K562 (cell line): ENCODE measurements around the gene SLC7A9. TPM values are rescaled to one million over a fixed set of nuclear protein-coding genes. Genes with fewer than 3 reads are reported as not detected.

Experiments used
- KAT8 ChIP-seq: fragments of 450-650 bp; IDR thresholded peaks from 2 replicates; pipeline ENCODE4 v1.6.1; 2016; ENCODE audit warnings: low read depth, mild to moderate bottlenecking
- ZBTB8A ChIP-seq: fragments of 450-650 bp; IDR thresholded peaks from 2 replicates; pipeline ENCODE4 v1.6.1; 2018; ENCODE audit warnings: mild to moderate bottlenecking, moderate library complexity; ENCODE audit not compliant: partially characterized antibody
- polyA plus RNA-seq, 8 experiments: library from polyadenylated mRNA; depleted of rRNA in 4 of 8; stranded (reverse) in 5 of 8; unstranded in 3 of 8; fragments of >200 nt; fragmentation: Nextera tagmentation in 2 of 8; fragmentation: Illumina TruSeq in 1 of 8; extraction: Ambion mirVana in 2 of 8; extraction: Trizol in 1 of 8; gene quantifications; 2 replicates each; pipeline versions ENCODE4 v1.2.1 to v1.2.3, GENCODE V29; 2011 to 2014; ENCODE audit warnings: inconsistent platforms in 1 of 8, missing spikeins in 1 of 8
- total RNA-seq, 7 experiments: library from RNA; depleted of rRNA in 6 of 7; stranded (reverse); fragments of >200 nt in 6 of 7; fragmentation: Illumina TruSeq in 2 of 7; extraction: Trizol in 2 of 7; gene quantifications; 2 replicates each; pipeline versions ENCODE4 v1.2.1 to v1.2.3, GENCODE V29; 2011 to 2021; ENCODE audit warnings: low replicate concordance in 1 of 7
- TF ChIP-seq, protein P1 (sequence below): fragments of 250-450 bp; sonication (Bioruptor Pico); IDR thresholded peaks from 2 replicates; pipeline ENCODE4 v1.5.0; 2020; ENCODE audit warnings: mild to moderate bottlenecking
- TF ChIP-seq, protein P2 (sequence below), 2 experiments: fragments of 150-350 bp in 1 of 2; IDR thresholded peaks; 2 replicates each; pipeline ENCODE4 v1.6.1; 2012 to 2016; ENCODE audit warnings: low read depth in 2 of 2, low read length in 2 of 2, mild to moderate bottlenecking in 1 of 2, moderate library complexity in 1 of 2
- TF ChIP-seq, protein P3 (sequence below): fragments of 450-650 bp; IDR thresholded peaks from 2 replicates; pipeline ENCODE4 v1.6.1; 2016; ENCODE audit warnings: missing biosample characterization, missing genetic modification characterization
- TF ChIP-seq, protein P4 (sequence below): fragments of 250-450 bp; sonication (Bioruptor Pico); IDR thresholded peaks from 2 replicates; pipeline ENCODE4 v1.4.0; 2020
- TF ChIP-seq, protein P5 (sequence below): sonication (generic); formaldehyde crosslinking; IDR thresholded peaks from 2 replicates; pipeline ENCODE4 v1.8.1; 2023; ENCODE audit warnings: mild to moderate bottlenecking, missing genetic modification reagents
- TF ChIP-seq, protein P6 (sequence below): fragments of 450-650 bp; IDR thresholded peaks from 2 replicates; pipeline ENCODE4 v1.6.1; 2017; ENCODE audit warnings: antibody characterized with exemption, mild to moderate bottlenecking

Gene SLC7A9
- total and polyA plus RNA-seq, 9 of the 15 experiments (the other 6 are each of a cell fraction or from before 2014, with no cell fraction given) = not detected

DNA sequence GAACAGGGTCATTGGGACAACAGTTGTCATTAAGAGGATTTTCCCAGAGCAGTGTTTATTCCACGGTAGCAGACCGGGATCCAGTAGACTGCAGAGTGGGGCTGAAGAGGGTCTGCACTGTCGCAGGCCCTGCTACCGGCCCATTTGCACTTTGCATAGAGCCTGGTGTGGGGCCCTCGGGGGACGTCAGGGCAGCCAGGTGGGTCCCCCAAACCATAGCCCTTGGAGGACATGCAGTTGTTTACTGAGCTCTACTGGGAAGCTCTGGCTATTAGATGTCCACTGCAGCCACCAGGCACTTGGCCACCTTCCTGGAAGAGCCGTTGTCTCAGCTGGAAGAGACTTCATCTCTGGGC is 45.8 kb downstream of the SLC7A9 start (continued):
- TF ChIP-seq, protein P1, sequence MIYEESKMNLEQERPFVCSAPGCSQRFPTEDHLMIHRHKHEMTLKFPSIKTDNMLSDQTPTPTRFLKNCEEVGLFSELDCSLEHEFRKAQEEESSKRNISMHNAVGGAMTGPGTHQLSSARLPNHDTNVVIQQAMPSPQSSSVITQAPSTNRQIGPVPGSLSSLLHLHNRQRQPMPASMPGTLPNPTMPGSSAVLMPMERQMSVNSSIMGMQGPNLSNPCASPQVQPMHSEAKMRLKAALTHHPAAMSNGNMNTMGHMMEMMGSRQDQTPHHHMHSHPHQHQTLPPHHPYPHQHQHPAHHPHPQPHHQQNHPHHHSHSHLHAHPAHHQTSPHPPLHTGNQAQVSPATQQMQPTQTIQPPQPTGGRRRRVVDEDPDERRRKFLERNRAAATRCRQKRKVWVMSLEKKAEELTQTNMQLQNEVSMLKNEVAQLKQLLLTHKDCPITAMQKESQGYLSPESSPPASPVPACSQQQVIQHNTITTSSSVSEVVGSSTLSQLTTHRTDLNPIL (CRISPR knock-in tag) = no peak
- TF ChIP-seq, protein P2, sequence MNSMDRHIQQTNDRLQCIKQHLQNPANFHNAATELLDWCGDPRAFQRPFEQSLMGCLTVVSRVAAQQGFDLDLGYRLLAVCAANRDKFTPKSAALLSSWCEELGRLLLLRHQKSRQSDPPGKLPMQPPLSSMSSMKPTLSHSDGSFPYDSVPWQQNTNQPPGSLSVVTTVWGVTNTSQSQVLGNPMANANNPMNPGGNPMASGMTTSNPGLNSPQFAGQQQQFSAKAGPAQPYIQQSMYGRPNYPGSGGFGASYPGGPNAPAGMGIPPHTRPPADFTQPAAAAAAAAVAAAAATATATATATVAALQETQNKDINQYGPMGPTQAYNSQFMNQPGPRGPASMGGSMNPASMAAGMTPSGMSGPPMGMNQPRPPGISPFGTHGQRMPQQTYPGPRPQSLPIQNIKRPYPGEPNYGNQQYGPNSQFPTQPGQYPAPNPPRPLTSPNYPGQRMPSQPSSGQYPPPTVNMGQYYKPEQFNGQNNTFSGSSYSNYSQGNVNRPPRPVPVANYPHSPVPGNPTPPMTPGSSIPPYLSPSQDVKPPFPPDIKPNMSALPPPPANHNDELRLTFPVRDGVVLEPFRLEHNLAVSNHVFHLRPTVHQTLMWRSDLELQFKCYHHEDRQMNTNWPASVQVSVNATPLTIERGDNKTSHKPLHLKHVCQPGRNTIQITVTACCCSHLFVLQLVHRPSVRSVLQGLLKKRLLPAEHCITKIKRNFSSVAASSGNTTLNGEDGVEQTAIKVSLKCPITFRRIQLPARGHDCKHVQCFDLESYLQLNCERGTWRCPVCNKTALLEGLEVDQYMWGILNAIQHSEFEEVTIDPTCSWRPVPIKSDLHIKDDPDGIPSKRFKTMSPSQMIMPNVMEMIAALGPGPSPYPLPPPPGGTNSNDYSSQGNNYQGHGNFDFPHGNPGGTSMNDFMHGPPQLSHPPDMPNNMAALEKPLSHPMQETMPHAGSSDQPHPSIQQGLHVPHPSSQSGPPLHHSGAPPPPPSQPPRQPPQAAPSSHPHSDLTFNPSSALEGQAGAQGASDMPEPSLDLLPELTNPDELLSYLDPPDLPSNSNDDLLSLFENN (IDR thresholded peaks at IDR 0.05; ENCODE audit: low read depth in 2 of 2, low read length in 2 of 2) = no peak
- TF ChIP-seq KAT8 = no peak
- TF ChIP-seq, protein P3, sequence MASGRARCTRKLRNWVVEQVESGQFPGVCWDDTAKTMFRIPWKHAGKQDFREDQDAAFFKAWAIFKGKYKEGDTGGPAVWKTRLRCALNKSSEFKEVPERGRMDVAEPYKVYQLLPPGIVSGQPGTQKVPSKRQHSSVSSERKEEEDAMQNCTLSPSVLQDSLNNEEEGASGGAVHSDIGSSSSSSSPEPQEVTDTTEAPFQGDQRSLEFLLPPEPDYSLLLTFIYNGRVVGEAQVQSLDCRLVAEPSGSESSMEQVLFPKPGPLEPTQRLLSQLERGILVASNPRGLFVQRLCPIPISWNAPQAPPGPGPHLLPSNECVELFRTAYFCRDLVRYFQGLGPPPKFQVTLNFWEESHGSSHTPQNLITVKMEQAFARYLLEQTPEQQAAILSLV = no peak
- TF ChIP-seq, protein P4, sequence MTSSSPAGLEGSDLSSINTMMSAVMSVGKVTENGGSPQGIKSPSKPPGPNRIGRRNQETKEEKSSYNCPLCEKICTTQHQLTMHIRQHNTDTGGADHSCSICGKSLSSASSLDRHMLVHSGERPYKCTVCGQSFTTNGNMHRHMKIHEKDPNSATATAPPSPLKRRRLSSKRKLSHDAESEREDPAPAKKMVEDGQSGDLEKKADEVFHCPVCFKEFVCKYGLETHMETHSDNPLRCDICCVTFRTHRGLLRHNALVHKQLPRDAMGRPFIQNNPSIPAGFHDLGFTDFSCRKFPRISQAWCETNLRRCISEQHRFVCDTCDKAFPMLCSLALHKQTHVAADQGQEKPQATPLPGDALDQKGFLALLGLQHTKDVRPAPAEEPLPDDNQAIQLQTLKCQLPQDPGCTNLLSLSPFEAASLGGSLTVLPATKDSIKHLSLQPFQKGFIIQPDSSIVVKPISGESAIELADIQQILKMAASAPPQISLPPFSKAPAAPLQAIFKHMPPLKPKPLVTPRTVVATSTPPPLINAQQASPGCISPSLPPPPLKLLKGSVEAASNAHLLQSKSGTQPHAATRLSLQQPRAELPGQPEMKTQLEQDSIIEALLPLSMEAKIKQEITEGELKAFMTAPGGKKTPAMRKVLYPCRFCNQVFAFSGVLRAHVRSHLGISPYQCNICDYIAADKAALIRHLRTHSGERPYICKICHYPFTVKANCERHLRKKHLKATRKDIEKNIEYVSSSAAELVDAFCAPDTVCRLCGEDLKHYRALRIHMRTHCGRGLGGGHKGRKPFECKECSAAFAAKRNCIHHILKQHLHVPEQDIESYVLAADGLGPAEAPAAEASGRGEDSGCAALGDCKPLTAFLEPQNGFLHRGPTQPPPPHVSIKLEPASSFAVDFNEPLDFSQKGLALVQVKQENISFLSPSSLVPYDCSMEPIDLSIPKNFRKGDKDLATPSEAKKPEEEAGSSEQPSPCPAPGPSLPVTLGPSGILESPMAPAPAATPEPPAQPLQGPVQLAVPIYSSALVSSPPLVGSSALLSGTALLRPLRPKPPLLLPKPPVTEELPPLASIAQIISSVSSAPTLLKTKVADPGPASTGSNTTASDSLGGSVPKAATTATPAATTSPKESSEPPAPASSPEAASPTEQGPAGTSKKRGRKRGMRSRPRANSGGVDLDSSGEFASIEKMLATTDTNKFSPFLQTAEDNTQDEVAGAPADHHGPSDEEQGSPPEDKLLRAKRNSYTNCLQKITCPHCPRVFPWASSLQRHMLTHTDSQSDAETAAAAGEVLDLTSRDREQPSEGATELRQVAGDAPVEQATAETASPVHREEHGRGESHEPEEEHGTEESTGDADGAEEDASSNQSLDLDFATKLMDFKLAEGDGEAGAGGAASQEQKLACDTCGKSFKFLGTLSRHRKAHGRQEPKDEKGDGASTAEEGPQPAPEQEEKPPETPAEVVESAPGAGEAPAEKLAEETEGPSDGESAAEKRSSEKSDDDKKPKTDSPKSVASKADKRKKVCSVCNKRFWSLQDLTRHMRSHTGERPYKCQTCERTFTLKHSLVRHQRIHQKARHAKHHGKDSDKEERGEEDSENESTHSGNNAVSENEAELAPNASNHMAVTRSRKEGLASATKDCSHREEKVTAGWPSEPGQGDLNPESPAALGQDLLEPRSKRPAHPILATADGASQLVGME (CRISPR knock-in tag) = no peak
- TF ChIP-seq, protein P5, sequence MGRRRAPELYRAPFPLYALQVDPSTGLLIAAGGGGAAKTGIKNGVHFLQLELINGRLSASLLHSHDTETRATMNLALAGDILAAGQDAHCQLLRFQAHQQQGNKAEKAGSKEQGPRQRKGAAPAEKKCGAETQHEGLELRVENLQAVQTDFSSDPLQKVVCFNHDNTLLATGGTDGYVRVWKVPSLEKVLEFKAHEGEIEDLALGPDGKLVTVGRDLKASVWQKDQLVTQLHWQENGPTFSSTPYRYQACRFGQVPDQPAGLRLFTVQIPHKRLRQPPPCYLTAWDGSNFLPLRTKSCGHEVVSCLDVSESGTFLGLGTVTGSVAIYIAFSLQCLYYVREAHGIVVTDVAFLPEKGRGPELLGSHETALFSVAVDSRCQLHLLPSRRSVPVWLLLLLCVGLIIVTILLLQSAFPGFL = no peak
- TF ChIP-seq ZBTB8A = no peak
- TF ChIP-seq, protein P6, sequence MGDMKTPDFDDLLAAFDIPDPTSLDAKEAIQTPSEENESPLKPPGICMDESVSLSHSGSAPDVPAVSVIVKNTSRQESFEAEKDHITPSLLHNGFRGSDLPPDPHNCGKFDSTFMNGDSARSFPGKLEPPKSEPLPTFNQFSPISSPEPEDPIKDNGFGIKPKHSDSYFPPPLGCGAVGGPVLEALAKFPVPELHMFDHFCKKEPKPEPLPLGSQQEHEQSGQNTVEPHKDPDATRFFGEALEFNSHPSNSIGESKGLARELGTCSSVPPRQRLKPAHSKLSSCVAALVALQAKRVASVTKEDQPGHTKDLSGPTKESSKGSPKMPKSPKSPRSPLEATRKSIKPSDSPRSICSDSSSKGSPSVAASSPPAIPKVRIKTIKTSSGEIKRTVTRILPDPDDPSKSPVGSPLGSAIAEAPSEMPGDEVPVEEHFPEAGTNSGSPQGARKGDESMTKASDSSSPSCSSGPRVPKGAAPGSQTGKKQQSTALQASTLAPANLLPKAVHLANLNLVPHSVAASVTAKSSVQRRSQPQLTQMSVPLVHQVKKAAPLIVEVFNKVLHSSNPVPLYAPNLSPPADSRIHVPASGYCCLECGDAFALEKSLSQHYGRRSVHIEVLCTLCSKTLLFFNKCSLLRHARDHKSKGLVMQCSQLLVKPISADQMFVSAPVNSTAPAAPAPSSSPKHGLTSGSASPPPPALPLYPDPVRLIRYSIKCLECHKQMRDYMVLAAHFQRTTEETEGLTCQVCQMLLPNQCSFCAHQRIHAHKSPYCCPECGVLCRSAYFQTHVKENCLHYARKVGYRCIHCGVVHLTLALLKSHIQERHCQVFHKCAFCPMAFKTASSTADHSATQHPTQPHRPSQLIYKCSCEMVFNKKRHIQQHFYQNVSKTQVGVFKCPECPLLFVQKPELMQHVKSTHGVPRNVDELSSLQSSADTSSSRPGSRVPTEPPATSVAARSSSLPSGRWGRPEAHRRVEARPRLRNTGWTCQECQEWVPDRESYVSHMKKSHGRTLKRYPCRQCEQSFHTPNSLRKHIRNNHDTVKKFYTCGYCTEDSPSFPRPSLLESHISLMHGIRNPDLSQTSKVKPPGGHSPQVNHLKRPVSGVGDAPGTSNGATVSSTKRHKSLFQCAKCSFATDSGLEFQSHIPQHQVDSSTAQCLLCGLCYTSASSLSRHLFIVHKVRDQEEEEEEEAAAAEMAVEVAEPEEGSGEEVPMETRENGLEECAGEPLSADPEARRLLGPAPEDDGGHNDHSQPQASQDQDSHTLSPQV = no peak
